Ovary (tissue), 9 donors: ENCODE measurements around the gene APOL4. TPM values are rescaled to one million over a fixed set of nuclear protein-coding genes. Genes with fewer than 3 reads are reported as not detected.

Source experiments
- DNase-seq, 5 donors: peaks; one replicate each; pipeline ENCODE4 v3.0.0-alpha.2; 2019 to 2020
- H3K27ac ChIP-seq, 2 donors: fragments of 200-600 bp; one replicate each; pipeline versions ENCODE4 v1.5.1 to v1.8.0; 2019 to 2022
- H3K27me3 ChIP-seq: fragments of 200-600 bp; one replicate; pipeline ENCODE4 v1.8.0; 2022
- H3K36me3 ChIP-seq: fragments of 200-600 bp; sonication (generic); one replicate; pipeline ENCODE4 v1.5.1; 2019
- H3K4me1 ChIP-seq: one replicate; pipeline ENCODE4 v1.8.1; 2013; ENCODE audit warnings: mild to moderate bottlenecking, moderate library complexity; ENCODE audit not compliant: insufficient read depth
- H3K4me3 ChIP-seq: fragments of 200-600 bp; sonication (generic); one replicate; pipeline ENCODE4 v1.5.1; 2017
- H3K9me3 ChIP-seq, 2 donors: fragments of 200-600 bp in 1 of 2; sonication (generic) in 1 of 2; one replicate each; pipeline versions ENCODE4 v1.5.1 to v1.8.1; 2013 to 2019; ENCODE audit warnings: mild to moderate bottlenecking in 1 of 2, moderate library complexity in 1 of 2
- EP300 ChIP-seq: sonication (generic); formaldehyde crosslinking; IDR thresholded peaks from one replicate; pipeline ENCODE4 v1.6.1; 2017; ENCODE audit warnings: antibody characterized with exemption
- POLR2A ChIP-seq: fragments of 450-650 bp; IDR thresholded peaks from one replicate; pipeline ENCODE4 v1.6.1; 2017; ENCODE audit warnings: antibody characterized with exemption, mild to moderate bottlenecking, moderate library complexity
- WGBS, 3 donors: extraction: QIAGEN DNeasy Blood & Tissue Kit in 1 of 3; methylation state at CpG; one replicate each; pipeline versions ENCODE4 v1.1.5 to v1.1.7; 2013 to 2017; 5-methylcytosine and 5-hydroxymethylcytosine counted together
- intact Hi-C, 4 donors: fragments of 100-400 bp; cut with DNase I; formaldehyde crosslinking; loops; one replicate each; pipeline versions ENCODE4 v1.11.0 to v1.15.1; 2022 to 2023
- polyA plus RNA-seq, 2 donors: library from polyadenylated mRNA; stranded (reverse); fragments of 200-250 nt in 1 of 2; fragments of 350-450 nt in 1 of 2; fragmentation: Illumina TruSeq in 1 of 2; extraction: RNeasy Lipid Tissue Mini Kit (QIAGEN cat#74804) in 1 of 2; gene quantifications; one replicate each; pipeline ENCODE4 v1.2.3, GENCODE V29; 2013 to 2014
- total RNA-seq, 7 donors: library from RNA; depleted of rRNA in 2 of 7; stranded (reverse); fragments of >200 nt in 2 of 7; fragmentation: NEBNext Ultra II Directional in 3 of 7; extraction: Animal tissue kit (Norgen Biotek cat#: 25700) in 3 of 7; gene quantifications; one replicate each; pipeline versions ENCODE4 v1.1.0 to v1.2.4, GENCODE V29; 2016 to 2023
- TF ChIP-seq, protein P1 (sequence below), 3 donors: fragments of 450-650 bp in 2 of 3; fragments of 200-600 bp in 1 of 3; IDR thresholded peaks; one replicate each; pipeline versions ENCODE4 v1.5.1 to v1.8.0; 2016 to 2022; ENCODE audit warnings: antibody characterized with exemption in 3 of 3, mild to moderate bottlenecking in 1 of 3
- donor health status: DM: no; HTN: no; CAD: no; lungs with moderate emphysema.
- donor health status: DM: no; HTN: no; CAD: no.
- donor health status: Bipolar disorder and iron deficiency.
- donor health status: DM: yes; HTN: yes; CAD: no.
- donor health status: DM: no; HTN: no; CAD: no.
- donor health status: DM: yes; HTN: yes; CAD: no.

Gene APOL4
- total and polyA plus RNA-seq, 9 donors = 0.31 to 18.6 (median 7.3) TPM

DNA sequence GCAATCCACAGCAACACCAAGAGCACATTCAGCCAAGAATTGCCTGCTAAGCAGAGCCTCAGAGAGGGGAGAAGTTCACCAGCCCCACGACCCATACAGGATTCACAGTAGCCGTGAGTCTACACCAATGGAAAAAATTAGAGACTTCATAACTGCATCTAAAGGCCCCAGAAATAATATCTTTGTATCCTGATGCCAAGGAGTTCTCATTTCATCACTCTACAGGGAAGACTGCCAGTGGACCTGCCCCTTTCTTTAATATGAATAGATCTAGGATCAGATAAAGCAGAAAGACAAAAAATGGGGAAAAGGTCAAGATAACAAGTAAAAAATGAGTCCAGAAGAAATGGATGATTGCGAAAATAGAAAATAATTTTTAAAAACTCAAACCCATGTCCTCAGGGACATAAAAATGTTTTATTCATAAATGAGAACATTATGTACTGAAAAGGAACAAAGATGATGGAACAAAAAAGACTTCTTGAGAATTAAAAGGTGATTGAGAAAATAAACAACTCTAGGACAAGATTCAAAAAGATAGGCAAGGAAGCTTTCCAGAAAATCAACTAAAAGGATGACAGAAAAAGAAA lies 50.5 kb downstream of the APOL4 start:
- intact Hi-C loops = loop anchor here in 1 of 4 donors (10.0 kb wide), 1 partner anchor 1164 kb away; no protein-coding TSS in a partner anchor
- no peak for DNase-seq
- no peak overlapping the region for H3K27ac ChIP-seq
- no peaks in the 10 kb centered on the region for H3K9me3 ChIP-seq
- H3K4me1 ChIP-seq = peaks cover 7% of the 10 kb centered on the region
- no peaks in the 10 kb centered on the region for H3K27me3 ChIP-seq
- H3K36me3 ChIP-seq = no peaks in the 10 kb centered on the region
- no peak for TF ChIP-seq EP300
- TF ChIP-seq, protein P1, sequence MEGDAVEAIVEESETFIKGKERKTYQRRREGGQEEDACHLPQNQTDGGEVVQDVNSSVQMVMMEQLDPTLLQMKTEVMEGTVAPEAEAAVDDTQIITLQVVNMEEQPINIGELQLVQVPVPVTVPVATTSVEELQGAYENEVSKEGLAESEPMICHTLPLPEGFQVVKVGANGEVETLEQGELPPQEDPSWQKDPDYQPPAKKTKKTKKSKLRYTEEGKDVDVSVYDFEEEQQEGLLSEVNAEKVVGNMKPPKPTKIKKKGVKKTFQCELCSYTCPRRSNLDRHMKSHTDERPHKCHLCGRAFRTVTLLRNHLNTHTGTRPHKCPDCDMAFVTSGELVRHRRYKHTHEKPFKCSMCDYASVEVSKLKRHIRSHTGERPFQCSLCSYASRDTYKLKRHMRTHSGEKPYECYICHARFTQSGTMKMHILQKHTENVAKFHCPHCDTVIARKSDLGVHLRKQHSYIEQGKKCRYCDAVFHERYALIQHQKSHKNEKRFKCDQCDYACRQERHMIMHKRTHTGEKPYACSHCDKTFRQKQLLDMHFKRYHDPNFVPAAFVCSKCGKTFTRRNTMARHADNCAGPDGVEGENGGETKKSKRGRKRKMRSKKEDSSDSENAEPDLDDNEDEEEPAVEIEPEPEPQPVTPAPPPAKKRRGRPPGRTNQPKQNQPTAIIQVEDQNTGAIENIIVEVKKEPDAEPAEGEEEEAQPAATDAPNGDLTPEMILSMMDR (IDR thresholded peaks at IDR 0.05) = no peak
- TF ChIP-seq POLR2A = no peak
- 65 to 85% (median 82%) methylated on average over 3 of the region's 3 CpGs for WGBS, 3 donors
- H3K4me3 ChIP-seq = no peak overlapping the region

DNA sequence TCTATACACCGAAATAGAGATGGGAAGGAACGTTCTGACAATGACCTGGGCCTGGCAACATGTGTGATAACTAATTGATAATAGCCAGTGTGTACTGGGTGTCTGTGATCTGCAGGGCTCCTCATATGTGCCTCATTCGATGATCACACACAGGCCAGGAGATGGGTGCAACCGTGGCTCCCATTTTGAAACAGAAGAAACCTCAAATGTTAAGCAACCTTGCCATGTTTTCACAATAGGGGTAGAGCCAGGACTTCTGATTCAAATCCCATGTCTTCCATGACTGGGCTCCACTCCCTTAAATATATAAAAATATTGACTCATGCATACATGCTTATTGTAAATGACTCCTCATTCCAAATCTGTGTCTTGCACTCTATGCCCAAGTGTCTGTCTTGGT lies 52.2 kb downstream of the APOL4 start:
- TF ChIP-seq POLR2A = no peak
- TF ChIP-seq, protein P1 (IDR thresholded peaks at IDR 0.05) = no peak
- no peak for TF ChIP-seq EP300
- intact Hi-C loops = loop anchor here in 2 of 4 donors (5.0 to 10.0 kb wide), 3 partner anchors 33 to 133 kb away; partner anchors contain the start of gene APOL2 (in 1 of the 2)
- no peak for DNase-seq
- no peaks in the 10 kb centered on the region for H3K9me3 ChIP-seq
- H3K36me3 ChIP-seq = no peaks in the 10 kb centered on the region
- WGBS, 3 donors = 75 to 80% (median 80%) methylated on average over 4 of the region's 4 CpGs
- no peak overlapping the region for H3K27ac ChIP-seq
- peaks cover 1% of the 10 kb centered on the region for H3K4me1 ChIP-seq
- no peaks in the 10 kb centered on the region for H3K27me3 ChIP-seq
- H3K4me3 ChIP-seq = no peak overlapping the region

GRCh38 chr22:36148411-36148810 lies 53.2 kb downstream of the APOL4 start:
- Histone ChIP-seq H3K27me3 (no peaks in the 10 kb centered on the region), H3K36me3 (no peaks in the 10 kb centered on the region), H3K9me3 (no peaks in the 10 kb centered on the region), H3K27ac (no peak overlapping the region), H3K4me1 (peaks cover 1% of the 10 kb centered on the region), H3K4me3 (no peak overlapping the region)
- intact Hi-C loops = loop anchor here in 2 of 4 donors (5.0 to 10.0 kb wide), 3 partner anchors 34 to 134 kb away; partner anchors contain the start of gene APOL2 (in 1 of the 2)
- WGBS, 3 donors = 90 to 93% (median 91%) methylated on average over 8 of the region's 8 CpGs
- DNase-seq = no peak
- no peak for TF ChIP-seq POLR2A
- no peak for TF ChIP-seq EP300
- TF ChIP-seq, protein P1 (IDR thresholded peaks at IDR 0.05) = no peak

GRCh38 chr22:36147196-36147791 lies 54.3 kb downstream of the APOL4 start:
- Histone ChIP-seq H3K27ac (no peak overlapping the region), H3K27me3 (no peaks in the 10 kb centered on the region), H3K4me1 (peaks cover 1% of the 10 kb centered on the region), H3K9me3 (no peaks in the 10 kb centered on the region), H3K36me3 (no peaks in the 10 kb centered on the region), H3K4me3 (no peak overlapping the region)
- no peak for DNase-seq
- intact Hi-C loops = loop anchor here in 2 of 4 donors (5.0 to 10.0 kb wide), 3 partner anchors 35 to 135 kb away; partner anchors contain the start of gene APOL2 (in 1 of the 2)
- WGBS, 3 donors = 71 to 82% (median 78%) methylated on average over 8 of the region's 8 CpGs
- TF ChIP-seq, protein P1 (IDR thresholded peaks at IDR 0.05) = no peak
- TF ChIP-seq POLR2A (no peak), EP300 (no peak)
